Heart right ventricle (tissue), 16 donors: ENCODE results near the gene BMF. TPM values are rescaled to one million over a fixed set of nuclear protein-coding genes. Genes with fewer than 3 reads are reported as not detected.

Experiments
- ATAC-seq, 8 donors: fragments of 200-7000 bp; cut with Tn5 transposase; one replicate each; pipeline ENCODE4 v1.9.1; 2020; ENCODE audit warnings: mild to moderate bottlenecking in 8 of 8, moderate library complexity in 8 of 8, moderate number of reproducible peaks in 1 of 8
- DNase-seq, 2 donors: peaks; one replicate each; pipeline ENCODE4 v3.0.0-alpha.2; 2020
- H3K27ac ChIP-seq, 10 donors: fragments of 200-600 bp; sonication (generic) in 2 of 10; one replicate each; pipeline versions ENCODE4 v1.5.0 to v1.8.0; 2020 to 2022; ENCODE audit warnings: mild to moderate bottlenecking in 3 of 10
- H3K27me3 ChIP-seq, 7 donors: fragments of 200-600 bp; one replicate each; pipeline ENCODE4 v1.8.0; 2021 to 2022; ENCODE audit warnings: mild to moderate bottlenecking in 2 of 7
- H3K36me3 ChIP-seq, 9 donors: fragments of 200-600 bp; sonication (generic) in 1 of 9; one replicate each; pipeline versions ENCODE4 v1.5.0 to v1.8.0; 2020 to 2022; ENCODE audit warnings: mild to moderate bottlenecking in 2 of 9
- H3K4me1 ChIP-seq, 9 donors: fragments of 200-600 bp; sonication (generic) in 1 of 9; one replicate each; pipeline versions ENCODE4 v1.5.0 to v1.8.0; 2020 to 2022; ENCODE audit warnings: mild to moderate bottlenecking in 4 of 9
- H3K4me3 ChIP-seq, 10 donors: fragments of 200-600 bp; sonication (generic) in 2 of 10; one replicate each; pipeline versions ENCODE4 v1.5.0 to v1.8.0; 2020 to 2022; ENCODE audit warnings: mild to moderate bottlenecking in 7 of 10, moderate library complexity in 2 of 10
- H3K9me3 ChIP-seq, 11 donors: fragments of 200-600 bp in 10 of 11; sonication (generic) in 2 of 11; one replicate each; pipeline versions ENCODE4 v1.5.0 to v1.8.0; 2013 to 2022; ENCODE audit warnings: mild to moderate bottlenecking in 2 of 11, control low read depth in 1 of 11, moderate library complexity in 1 of 11
- CTCF ChIP-seq, 9 donors: fragments of 200-600 bp; sonication (generic) in 2 of 9; IDR thresholded peaks; one replicate each; pipeline versions ENCODE4 v1.5.0 to v1.8.0; 2021 to 2022; ENCODE audit warnings: antibody characterized with exemption in 9 of 9, mild to moderate bottlenecking in 5 of 9, moderate library complexity in 1 of 9
- WGBS, 2 donors: extraction: QIAGEN DNeasy Blood & Tissue Kit; methylation state at CpG; one replicate each; pipeline ENCODE4 v1.1.7; 2013; ENCODE audit warnings: inconsistent platforms in 1 of 2; 5-methylcytosine and 5-hydroxymethylcytosine counted together
- intact Hi-C, 10 donors: fragments of 100-400 bp; cut with DNase I; formaldehyde crosslinking; loops; one replicate each; pipeline versions ENCODE4 v1.11.1 to v1.14.2; 2022
- polyA plus RNA-seq, 2 donors: library from polyadenylated mRNA; stranded (reverse); fragments of 200-250 nt; gene quantifications; one replicate each; pipeline ENCODE4 v1.2.3, GENCODE V29; 2013
- total RNA-seq, 10 donors: library from RNA; stranded (reverse); fragmentation: NEBNext Ultra II Directional in 3 of 10; extraction: Animal tissue kit (Norgen Biotek cat#: 25700) in 3 of 10; gene quantifications; one replicate each; pipeline versions ENCODE4 v1.2.1 to v1.2.4, GENCODE V29; 2021 to 2023
- donor health status: Arrhythmogenic right ventricular cardiomyopathy.
- donor health status: ischemic (EF 13 %, LVEDD 7.1; RV severe dilation, severe dysfunction).
- donor health status: healthy with polysubstance abuse.
- donor health status: DM: no; HTN: yes; CAD: no.
- donor health status: DM: no; HTN: no; CAD: no.
- donor health status: ischemic (EF 25% LVEDD 6.9; RV normal size, moderate dysfunction).
- donor health status: ischemic (EF 25% LVEDD 5.7; RV mildly dilated, moderate dysfunction).
- donor health status: healthy.
- donor health status: DM: yes; HTN: yes; CAD: no.
- donor health status: Ischemic cardiomyopathy.
- donor health status: ischemic (EF 35%, LVEDD 5.7; RV mildly dilated, moderate dysfunction).
- donor health status: nonischemic (EF 11% LVEDD 7.7; RV severe dilation, severe dysfunction).
- donor health status: DM: yes; HTN: yes; CAD: no.
- donor health status: PGD.
- donor health status: ischemic (EF 29% LVEDD 5.4; RV normal size, mild dysfunction).
- donor health status: nonischemic (EF 23%, LVEDD 6.1; RV moderate dilation, normal function).

BMF gene
- total and polyA plus RNA-seq, 12 donors: 0.92 to 10.2 (median 3.0) TPM

GRCh38 chr15:40108061-40108854 lies 421 bp downstream of the BMF start:
- ATAC-seq: peak in 4 of 8 donors; percentile 2 to 23 (median 4)
- Histone ChIP-seq H3K36me3 (peaks cover 0 to 9% (median 0%) of the 10 kb centered on the region in 9 donors), H3K9me3 (no peaks in the 10 kb centered on the region), H3K4me1 (peaks cover 9 to 55% (median 42%) of the 10 kb centered on the region in 9 donors), H3K27ac (peak overlapping the region; percentile 44 to 91 (median 77)), H3K27me3 (peaks cover 0 to 8% (median 0%) of the 10 kb centered on the region in 7 donors), H3K4me3 (peak overlapping the region; percentile 36 to 87 (median 78))
- TF ChIP-seq CTCF (IDR thresholded peaks at IDR 0.05): no peak
- intact Hi-C loops: loop anchor here in 9 of 10 donors (2.0 to 10.0 kb wide), 6 partner anchors 46 to 63 kb away; partner anchors contain the start of gene BUB1B (in 3 of the 9)
- 1% methylated on average over 47 of the region's 47 CpGs for WGBS, 2 donors
- DNase-seq: peak; percentile 59 to 80

GRCh38 chr15:40106203-40107161 lies 2.2 kb downstream of the BMF start:
- Histone ChIP-seq H3K4me3 (peak overlapping the region in 3 of 10 donors; percentile 5 to 22 (median 10)), H3K4me1 (peaks cover 18 to 73% (median 60%) of the 10 kb centered on the region in 9 donors)
- intact Hi-C loops: loop anchor here in 8 of 10 donors (5.0 to 10.0 kb wide), 5 partner anchors 44 to 59 kb away; partner anchors contain the start of gene BUB1B (in 3 of the 8)

DNA sequence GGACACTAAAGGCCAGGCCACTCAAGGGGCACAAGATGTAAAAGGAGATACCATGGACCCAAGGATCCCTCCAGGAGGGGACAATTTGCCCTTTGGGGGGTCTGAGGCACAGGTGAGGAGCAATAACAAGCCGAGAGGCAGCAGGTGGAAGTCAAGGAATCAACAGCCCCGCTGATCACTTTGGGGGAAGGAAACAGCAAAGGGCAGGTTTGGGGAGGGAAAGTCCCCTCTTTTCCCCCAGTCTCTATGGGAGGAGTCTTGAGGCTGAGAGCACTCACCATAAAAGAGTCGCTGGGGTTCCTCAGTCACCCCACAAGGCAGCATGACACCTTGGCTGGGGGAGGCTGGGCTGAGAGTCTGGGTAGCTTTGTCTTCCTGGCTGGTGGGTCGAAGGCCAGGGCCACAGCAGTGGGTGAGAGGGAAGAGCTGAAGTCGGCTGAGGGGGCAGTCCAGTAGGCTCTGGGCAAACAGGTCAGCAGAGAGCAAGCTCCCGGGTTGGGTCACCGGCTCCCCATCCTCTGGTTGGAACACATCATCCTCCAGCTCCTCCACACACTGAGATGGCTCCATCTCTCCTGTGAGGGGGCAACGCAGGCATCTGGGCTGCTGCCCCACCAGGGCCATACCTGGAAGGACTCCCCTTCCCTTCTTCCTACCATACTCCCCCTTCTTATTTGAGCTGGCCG lies 3.0 kb downstream of the BMF start:
- peak overlapping the region in 9 of 10 donors; percentile 2 to 95 (median 58) for H3K27ac ChIP-seq
- TF ChIP-seq CTCF (IDR thresholded peaks at IDR 0.05): no peak
- peak overlapping the region in 2 of 10 donors; percentile 6 to 20 for H3K4me3 ChIP-seq
- H3K36me3 ChIP-seq: peaks cover 0 to 13% (median 0%) of the 10 kb centered on the region in 9 donors
- peaks cover 18 to 81% (median 66%) of the 10 kb centered on the region in 9 donors for H3K4me1 ChIP-seq
- intact Hi-C loops: loop anchor here in 8 of 10 donors (5.0 to 10.0 kb wide), 5 partner anchors 43 to 58 kb away; partner anchors contain the start of gene BUB1B (in 3 of the 8)
- H3K27me3 ChIP-seq: no peaks in the 10 kb centered on the region
- 89 to 91% methylated on average over 9 of the region's 9 CpGs for whole genome bisulfite sequencing, 2 donors
- ATAC-seq: no peak
- no peak for DNase-seq
- H3K9me3 ChIP-seq: no peaks in the 10 kb centered on the region

More at GRCh38 chr15:40106203-40107161, 2.2 kb downstream of the BMF start:
- peak in 1 of 8 donors; percentile 8 for ATAC-seq
- 66 to 74% methylated on average over 8 of the region's 8 CpGs for WGBS, 2 donors
- peak in 1 of 2 donors; percentile 57 for DNase-seq
- Histone ChIP-seq H3K9me3 (no peaks in the 10 kb centered on the region), H3K36me3 (peaks cover 0 to 13% (median 0%) of the 10 kb centered on the region in 9 donors), H3K27me3 (no peaks in the 10 kb centered on the region), H3K27ac (peak overlapping the region in 4 of 10 donors; percentile 9 to 95 (median 62))
- no peak for TF ChIP-seq CTCF (IDR thresholded peaks at IDR 0.05)
